Colonic mucosa (tissue), 4 donors: Measurements from ENCODE around the gene COMMD7. TPM values are rescaled to one million over a fixed set of nuclear protein-coding genes. Genes with fewer than 3 reads are reported as not detected.

ENCODE experiments used
- DNase-seq: peaks from one replicate; pipeline ENCODE4 v3.0.0-alpha.2; 2020
- H3K27ac ChIP-seq: fragments of 200-600 bp; one replicate; pipeline ENCODE4 v1.8.0; 2021
- H3K27me3 ChIP-seq: fragments of 200-600 bp; one replicate; pipeline ENCODE4 v1.8.0; 2021
- H3K36me3 ChIP-seq: fragments of 200-600 bp; one replicate; pipeline ENCODE4 v1.8.0; 2021
- H3K4me1 ChIP-seq: fragments of 200-600 bp; one replicate; pipeline ENCODE4 v1.8.0; 2021; ENCODE audit warnings: mild to moderate bottlenecking
- H3K4me3 ChIP-seq: fragments of 200-600 bp; one replicate; pipeline ENCODE4 v1.8.0; 2021
- H3K9ac ChIP-seq, 2 donors: one replicate each; pipeline ENCODE4 v1.7.0; 2013; ENCODE audit warnings: control low read depth in 2 of 2, low read depth in 2 of 2, low read length in 2 of 2
- H3K9me3 ChIP-seq: fragments of 200-600 bp; one replicate; pipeline ENCODE4 v1.8.0; 2021
- intact Hi-C: fragments of 100-400 bp; cut with DNase I; formaldehyde crosslinking; loops from one replicate; pipeline ENCODE4 v1.14.1; 2022
- total RNA-seq, 2 donors: library from RNA; stranded (reverse); fragmentation: NEBNext Ultra II Directional in 1 of 2; extraction: Animal tissue kit (Norgen Biotek cat#: 25700) in 1 of 2; gene quantifications; one replicate each; pipeline ENCODE4 v1.2.1, GENCODE V29; 2021
- TF ChIP-seq, protein P1 (sequence below): fragments of 200-600 bp; IDR thresholded peaks from one replicate; pipeline ENCODE4 v1.8.0; 2022; ENCODE audit warnings: antibody characterized with exemption, mild to moderate bottlenecking
- donor health status: healthy.
- donor health status: DM: no; HTN: no; CAD: no.
- donor health status: DM: no; HTN: no; CAD: no.

COMMD7 gene
- total RNA-seq, 2 donors from 2014 or later = 28.9 to 43.8 TPM

DNA sequence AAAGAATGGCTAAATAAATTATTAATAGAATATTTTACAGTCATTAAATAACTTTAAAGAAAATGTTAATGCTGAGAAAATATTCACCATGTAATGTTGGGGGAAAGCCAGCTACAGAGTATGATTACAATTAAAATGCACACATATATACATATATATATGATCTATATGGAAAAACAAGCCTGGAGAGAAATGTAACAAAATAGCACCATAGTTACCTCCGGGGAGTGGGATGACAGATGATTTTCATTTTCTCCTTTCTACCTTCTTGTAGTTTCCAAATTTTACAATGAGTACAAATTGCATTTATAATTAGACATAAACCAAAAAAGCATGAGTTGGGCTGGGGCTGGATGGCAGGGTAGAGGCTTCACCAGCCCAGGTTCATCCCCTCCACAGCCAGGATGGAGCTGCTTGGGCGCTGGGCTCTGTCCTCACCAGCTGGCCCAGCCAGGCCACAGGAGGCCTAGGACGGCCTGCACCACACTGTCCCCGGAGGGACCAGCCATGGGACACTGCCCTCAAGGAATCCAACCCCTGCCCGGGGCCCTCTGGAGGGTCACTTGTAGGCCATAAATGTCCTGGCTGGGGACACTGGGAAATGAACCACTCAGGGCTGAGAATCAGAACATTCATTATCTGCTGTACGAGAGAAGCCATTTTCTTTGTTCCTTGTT is 79.8 kb downstream of the COMMD7 start:
- no peaks in the 10 kb centered on the region for H3K27me3 ChIP-seq
- no peak overlapping the region for H3K4me3 ChIP-seq
- no peak overlapping the region for H3K9ac ChIP-seq
- intact Hi-C loops = no loop called here
- no peaks in the 10 kb centered on the region for H3K9me3 ChIP-seq
- DNase-seq = no peak
- no peaks in the 10 kb centered on the region for H3K36me3 ChIP-seq
- TF ChIP-seq, protein P1, sequence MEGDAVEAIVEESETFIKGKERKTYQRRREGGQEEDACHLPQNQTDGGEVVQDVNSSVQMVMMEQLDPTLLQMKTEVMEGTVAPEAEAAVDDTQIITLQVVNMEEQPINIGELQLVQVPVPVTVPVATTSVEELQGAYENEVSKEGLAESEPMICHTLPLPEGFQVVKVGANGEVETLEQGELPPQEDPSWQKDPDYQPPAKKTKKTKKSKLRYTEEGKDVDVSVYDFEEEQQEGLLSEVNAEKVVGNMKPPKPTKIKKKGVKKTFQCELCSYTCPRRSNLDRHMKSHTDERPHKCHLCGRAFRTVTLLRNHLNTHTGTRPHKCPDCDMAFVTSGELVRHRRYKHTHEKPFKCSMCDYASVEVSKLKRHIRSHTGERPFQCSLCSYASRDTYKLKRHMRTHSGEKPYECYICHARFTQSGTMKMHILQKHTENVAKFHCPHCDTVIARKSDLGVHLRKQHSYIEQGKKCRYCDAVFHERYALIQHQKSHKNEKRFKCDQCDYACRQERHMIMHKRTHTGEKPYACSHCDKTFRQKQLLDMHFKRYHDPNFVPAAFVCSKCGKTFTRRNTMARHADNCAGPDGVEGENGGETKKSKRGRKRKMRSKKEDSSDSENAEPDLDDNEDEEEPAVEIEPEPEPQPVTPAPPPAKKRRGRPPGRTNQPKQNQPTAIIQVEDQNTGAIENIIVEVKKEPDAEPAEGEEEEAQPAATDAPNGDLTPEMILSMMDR = no peak
- H3K27ac ChIP-seq = no peak overlapping the region
- peaks cover 5% of the 10 kb centered on the region for H3K4me1 ChIP-seq

DNA sequence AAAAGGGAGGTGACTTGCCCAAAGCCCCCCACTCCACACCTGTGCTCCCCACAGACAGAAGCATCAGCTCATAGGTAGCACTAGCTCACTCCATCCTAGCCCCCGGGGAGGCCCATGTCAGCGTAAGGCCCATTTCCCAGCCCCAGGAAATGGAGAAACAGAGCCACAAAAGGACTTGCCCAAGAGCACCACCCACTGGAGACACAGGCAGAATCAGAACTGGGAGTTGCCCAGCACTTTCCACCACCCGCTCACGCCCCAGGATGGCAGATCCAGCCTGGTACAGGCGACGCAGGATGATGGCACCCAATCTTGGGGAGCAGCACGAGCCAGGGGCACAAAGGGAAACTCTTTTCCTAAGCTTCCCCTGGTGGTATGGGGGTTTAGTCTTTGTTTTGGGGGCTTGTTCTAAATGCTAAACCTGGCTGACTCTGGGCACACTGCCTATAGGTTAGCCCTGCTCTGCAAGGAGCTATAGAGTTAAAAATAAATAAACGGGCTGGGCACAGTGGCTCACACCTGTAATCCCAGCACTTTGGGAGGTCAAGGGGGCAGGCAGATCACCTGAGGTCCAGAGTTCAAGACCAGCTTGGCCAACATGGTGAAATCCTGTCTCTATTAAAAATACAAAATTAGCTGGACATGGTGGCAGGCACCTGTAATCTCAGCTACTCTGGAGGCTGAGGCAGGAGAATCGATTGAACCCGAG is 81.3 kb downstream of the COMMD7 start:
- intact Hi-C loops = no loop called here
- H3K27me3 ChIP-seq = no peaks in the 10 kb centered on the region
- TF ChIP-seq, protein P1 = no peak
- no peak overlapping the region for H3K9ac ChIP-seq
- H3K36me3 ChIP-seq = no peaks in the 10 kb centered on the region
- H3K4me3 ChIP-seq = no peak overlapping the region
- DNase-seq = no peak
- H3K27ac ChIP-seq = no peak overlapping the region
- no peaks in the 10 kb centered on the region for H3K9me3 ChIP-seq
- H3K4me1 ChIP-seq = peaks cover 5% of the 10 kb centered on the region

DNA sequence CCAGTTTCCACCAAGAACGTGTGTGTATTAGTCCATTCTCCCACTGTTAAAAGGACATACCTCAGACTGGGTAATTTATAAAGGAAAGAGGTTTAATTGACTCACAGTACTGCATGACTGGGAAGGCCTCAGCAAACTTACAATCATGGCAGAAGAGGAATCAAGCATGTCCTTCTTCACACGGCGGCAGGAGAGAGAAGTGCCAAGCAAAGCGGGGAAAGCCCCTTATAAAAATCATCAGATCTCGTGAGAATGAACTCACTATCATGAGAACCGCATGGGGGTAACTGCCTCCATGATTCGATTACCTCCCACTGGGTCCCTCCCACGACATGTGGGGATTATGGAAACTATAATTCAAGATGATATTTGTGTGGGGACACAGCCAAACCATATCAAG is 82.6 kb downstream of the COMMD7 start:
- Histone ChIP-seq H3K27me3 (no peaks in the 10 kb centered on the region), H3K4me3 (no peak overlapping the region), H3K36me3 (no peaks in the 10 kb centered on the region), H3K27ac (no peak overlapping the region), H3K9me3 (no peaks in the 10 kb centered on the region), H3K9ac (no peak overlapping the region), H3K4me1 (peaks cover 4% of the 10 kb centered on the region)
- no peak for DNase-seq
- intact Hi-C loops = no loop called here
- TF ChIP-seq, protein P1 = no peak

DNA sequence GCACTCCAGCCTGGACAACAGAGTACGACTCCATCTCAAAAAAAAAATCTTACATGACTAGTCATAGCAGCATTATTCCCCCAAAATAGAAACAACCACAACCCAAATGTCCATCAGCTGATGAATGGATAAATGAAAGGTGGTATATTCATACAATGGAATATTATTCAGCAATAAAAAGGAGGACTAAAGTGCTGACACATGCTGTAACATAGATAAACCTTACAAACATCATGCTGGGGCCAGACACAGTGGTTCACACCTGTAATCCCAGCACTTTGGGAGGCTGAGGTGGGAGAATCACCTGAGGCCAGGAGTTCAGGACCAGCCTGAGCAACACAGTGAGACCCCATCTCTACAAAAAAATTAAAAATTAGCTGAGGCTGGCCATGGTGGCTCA is 86.4 kb downstream of the COMMD7 start:
- no peaks in the 10 kb centered on the region for H3K36me3 ChIP-seq
- intact Hi-C loops = no loop called here
- no peak overlapping the region for H3K27ac ChIP-seq
- no peaks in the 10 kb centered on the region for H3K9me3 ChIP-seq
- DNase-seq = no peak
- TF ChIP-seq, protein P1 = no peak
- H3K4me3 ChIP-seq = no peak overlapping the region
- H3K4me1 ChIP-seq = no peaks in the 10 kb centered on the region
- no peak overlapping the region for H3K9ac ChIP-seq
- no peaks in the 10 kb centered on the region for H3K27me3 ChIP-seq

DNA sequence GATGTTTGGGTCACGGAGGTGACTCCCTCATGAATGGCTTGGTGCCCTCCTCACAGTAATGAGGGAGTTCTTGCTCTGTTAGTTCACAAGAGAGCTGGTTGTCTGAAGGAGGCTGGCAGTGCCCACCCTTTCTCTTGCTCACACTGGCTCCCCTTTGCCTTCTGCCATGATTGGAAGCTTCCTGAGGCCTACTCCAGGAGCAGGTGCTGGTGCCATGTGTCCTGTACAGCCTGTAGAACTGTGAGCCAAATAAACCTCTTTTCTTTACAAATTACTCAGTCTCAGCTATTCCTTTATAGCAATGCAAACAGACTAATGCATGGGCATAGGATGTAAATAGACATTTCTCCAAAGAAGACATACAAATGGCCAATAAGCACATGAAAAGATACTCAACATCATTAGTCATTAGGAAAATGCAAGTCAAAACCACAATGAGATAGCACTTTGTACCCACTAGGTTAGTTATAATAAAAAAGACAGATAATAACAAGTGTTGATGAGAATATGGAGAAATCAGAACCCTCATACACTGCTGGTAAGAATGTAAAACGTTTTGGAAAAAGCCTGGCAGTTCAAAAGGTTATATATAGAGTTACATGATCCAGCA is 87.3 kb downstream of the COMMD7 start:
- H3K27me3 ChIP-seq = no peaks in the 10 kb centered on the region
- intact Hi-C loops = no loop called here
- H3K27ac ChIP-seq = no peak overlapping the region
- no peaks in the 10 kb centered on the region for H3K36me3 ChIP-seq
- H3K4me3 ChIP-seq = no peak overlapping the region
- H3K9ac ChIP-seq = no peak overlapping the region
- no peaks in the 10 kb centered on the region for H3K4me1 ChIP-seq
- TF ChIP-seq, protein P1 = no peak
- H3K9me3 ChIP-seq = no peaks in the 10 kb centered on the region
- DNase-seq = no peak
